Osteoblast (primary cell): ENCODE data around the gene NEUROD2. TPM values are rescaled to one million over a fixed set of nuclear protein-coding genes. Genes with fewer than 3 reads are reported as not detected.

ENCODE experiments used
- DNase-seq: peaks from one replicate; pipeline ENCODE4 v3.0.0; 2011; ENCODE audit warnings: low spot score, mixed read lengths; ENCODE audit not compliant: insufficient read length; ENCODE audit errors: missing footprints
- H2AFZ ChIP-seq: 2 replicates; pipeline ENCODE4 v1.6.0; 2011; ENCODE audit warnings: mild to moderate bottlenecking, low read length
- H3K27ac ChIP-seq: 2 replicates; pipeline ENCODE4 v1.5.1; 2011; ENCODE audit warnings: mild to moderate bottlenecking, low read depth, low read length, moderate library complexity
- H3K27me3 ChIP-seq: 2 replicates; pipeline ENCODE4 v1.6.0; 2012; ENCODE audit warnings: mild to moderate bottlenecking, control low read depth, inconsistent platforms, low read length, moderate library complexity; ENCODE audit not compliant: insufficient read depth
- H3K36me3 ChIP-seq: 2 replicates; pipeline ENCODE4 v1.5.1; 2011; ENCODE audit warnings: mild to moderate bottlenecking, low read length, control low read depth, moderate library complexity; ENCODE audit not compliant: insufficient read depth
- H3K4me1 ChIP-seq: 2 replicates; pipeline ENCODE4 v1.5.1; 2011; ENCODE audit warnings: mild to moderate bottlenecking, low read length, control low read depth, moderate library complexity; ENCODE audit not compliant: insufficient read depth
- H3K4me2 ChIP-seq: 2 replicates; pipeline ENCODE4 v1.6.0; 2011; ENCODE audit warnings: mild to moderate bottlenecking, low read length; ENCODE audit not compliant: insufficient read depth
- H3K4me3 ChIP-seq: fragments of 200-600 bp; sonication (generic); 3 replicates; pipeline ENCODE4 v1.5.1; 2012; ENCODE audit warnings: mild to moderate bottlenecking, low read length, inconsistent platforms; ENCODE audit not compliant: insufficient read depth
- H3K79me2 ChIP-seq: 2 replicates; pipeline ENCODE4 v1.6.0; 2012; ENCODE audit warnings: mild to moderate bottlenecking, low read length, control low read depth, inconsistent platforms; ENCODE audit not compliant: insufficient read depth
- H3K9me3 ChIP-seq: 2 replicates; pipeline ENCODE4 v1.5.1; 2011; ENCODE audit warnings: low read depth, low read length, control low read depth
- H4K20me1 ChIP-seq: 2 replicates; pipeline ENCODE4 v1.6.0; 2012; ENCODE audit warnings: mild to moderate bottlenecking, low read length, control low read depth; ENCODE audit not compliant: insufficient read depth
- CTCF ChIP-seq: IDR thresholded peaks from 2 replicates; pipeline ENCODE4 v1.5.1; 2011; ENCODE audit warnings: mild to moderate bottlenecking, low read depth, low read length, moderate library complexity; ENCODE audit errors: extremely low read depth
- total RNA-seq: library from RNA; depleted of rRNA; stranded (reverse); fragments of >200 nt; gene quantifications from 2 replicates; pipeline ENCODE4 v1.2.3, GENCODE V29; 2012

Gene NEUROD2
- total RNA-seq, 1 donor, result not detected

GRCh38 chr17:39572121-39572520, 35.6 kb downstream of the NEUROD2 start:
- Histone ChIP-seq H3K4me2 (no peak overlapping the region), H3K4me1 (no peaks in the 10 kb centered on the region), H4K20me1 (no peaks in the 10 kb centered on the region), H3K79me2 (no peaks in the 10 kb centered on the region), H2AFZ (no peak overlapping the region), H3K9me3 (peaks cover 3% of the 10 kb centered on the region), H3K27ac (no peak overlapping the region), H3K36me3 (peaks cover 21% of the 10 kb centered on the region), H3K27me3 (no peaks in the 10 kb centered on the region), H3K4me3 (no peak overlapping the region)
- no peak for TF ChIP-seq CTCF
- DNase-seq, result no peak

- H2AFZ ChIP-seq, result no peak overlapping the region
- peaks cover 39% of the 10 kb centered on the region for H3K36me3 ChIP-seq
- peaks cover 3% of the 10 kb centered on the region for H3K9me3 ChIP-seq
- H3K4me2 ChIP-seq, result no peak overlapping the region
- no peak overlapping the region for H3K4me3 ChIP-seq
- H3K4me1 ChIP-seq, result no peaks in the 10 kb centered on the region
- TF ChIP-seq CTCF, result no peak
- no peak overlapping the region for H3K27ac ChIP-seq
- H3K27me3 ChIP-seq, result no peaks in the 10 kb centered on the region
- DNase-seq, result no peak
- H4K20me1 ChIP-seq, result no peaks in the 10 kb centered on the region
- no peaks in the 10 kb centered on the region for H3K79me2 ChIP-seq
Observed at GRCh38 chr17:39569126-39569525, 38.6 kb downstream of the NEUROD2 start.

- no peak overlapping the region for H3K27ac ChIP-seq
- no peak for TF ChIP-seq CTCF
- no peaks in the 10 kb centered on the region for H3K27me3 ChIP-seq
- H2AFZ ChIP-seq, result no peak overlapping the region
- peaks cover 39% of the 10 kb centered on the region for H3K36me3 ChIP-seq
- no peak for DNase-seq
- H3K4me3 ChIP-seq, result no peak overlapping the region
- no peaks in the 10 kb centered on the region for H4K20me1 ChIP-seq
- H3K79me2 ChIP-seq, result no peaks in the 10 kb centered on the region
- peaks cover 3% of the 10 kb centered on the region for H3K9me3 ChIP-seq
- no peak overlapping the region for H3K4me2 ChIP-seq
- no peaks in the 10 kb centered on the region for H3K4me1 ChIP-seq
Observed at GRCh38 chr17:39568702-39569101, 39.0 kb downstream of the NEUROD2 start.

- no peaks in the 10 kb centered on the region for H3K27me3 ChIP-seq
- TF ChIP-seq CTCF, result no peak
Observed at GRCh38 chr17:39566094-39566850, 41.4 kb downstream of the NEUROD2 start.

More at GRCh38 chr17:39566094-39566850, 41.4 kb downstream of the NEUROD2 start:
- no peak overlapping the region for H2AFZ ChIP-seq
- peaks cover 3% of the 10 kb centered on the region for H3K9me3 ChIP-seq
- no peak overlapping the region for H3K27ac ChIP-seq
- no peaks in the 10 kb centered on the region for H3K79me2 ChIP-seq
- H3K4me2 ChIP-seq, result no peak overlapping the region
- peaks cover 36% of the 10 kb centered on the region for H3K36me3 ChIP-seq
- no peak for DNase-seq
- no peaks in the 10 kb centered on the region for H4K20me1 ChIP-seq
- no peak overlapping the region for H3K4me3 ChIP-seq
- H3K4me1 ChIP-seq, result peaks cover 7% of the 10 kb centered on the region
